Kidney capillary endothelial cell (primary cell): Measurements from ENCODE around the gene MLF2.
"Not testable (repeated sequence)": the region's sequence is repeated elsewhere in the genome, so short reads cannot be mapped to it uniquely, and the experiment has no call there.

Source experiments
- DNase-seq: peaks from one replicate; pipeline ENCODE4 v3.0.0-alpha.2; 2018; ENCODE audit warnings: low spot score

Gene MLF2

DNA sequence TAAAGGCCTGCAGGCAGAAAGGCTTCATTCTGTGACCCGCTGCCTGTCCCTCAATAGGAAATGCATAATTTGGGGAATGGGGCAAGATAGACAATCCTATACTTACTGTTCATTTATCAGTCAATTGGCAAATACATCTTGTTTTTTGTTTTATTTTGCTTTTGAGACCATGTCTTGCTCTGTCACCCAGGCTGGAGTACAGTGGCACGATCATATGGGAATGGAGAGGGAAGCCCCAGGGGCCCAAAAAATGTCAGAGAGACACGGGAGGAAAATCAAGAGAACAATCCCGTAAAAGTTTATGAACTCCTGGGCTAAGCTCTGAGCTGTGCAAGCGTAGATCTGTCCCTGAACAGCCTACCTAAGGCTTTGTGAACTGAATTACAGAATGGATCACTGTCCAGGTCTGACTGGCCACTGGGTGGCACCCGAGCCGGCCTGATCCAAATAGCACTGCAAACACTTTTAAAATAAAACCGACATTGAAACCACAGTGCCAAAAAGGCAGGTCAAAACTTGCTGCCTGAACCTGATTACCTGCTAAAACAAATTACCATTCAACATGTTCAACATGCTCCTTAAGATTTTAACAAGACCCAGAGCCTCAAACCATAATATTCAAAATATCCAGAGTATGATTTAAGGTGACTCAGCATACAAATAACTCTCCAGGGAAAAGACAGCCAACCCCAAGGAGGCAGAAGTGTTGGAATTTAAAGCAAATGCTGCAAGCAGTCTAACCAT is 17.3 kb downstream of the MLF2 start:
- DNase-seq: peak; percentile 26

DNA sequence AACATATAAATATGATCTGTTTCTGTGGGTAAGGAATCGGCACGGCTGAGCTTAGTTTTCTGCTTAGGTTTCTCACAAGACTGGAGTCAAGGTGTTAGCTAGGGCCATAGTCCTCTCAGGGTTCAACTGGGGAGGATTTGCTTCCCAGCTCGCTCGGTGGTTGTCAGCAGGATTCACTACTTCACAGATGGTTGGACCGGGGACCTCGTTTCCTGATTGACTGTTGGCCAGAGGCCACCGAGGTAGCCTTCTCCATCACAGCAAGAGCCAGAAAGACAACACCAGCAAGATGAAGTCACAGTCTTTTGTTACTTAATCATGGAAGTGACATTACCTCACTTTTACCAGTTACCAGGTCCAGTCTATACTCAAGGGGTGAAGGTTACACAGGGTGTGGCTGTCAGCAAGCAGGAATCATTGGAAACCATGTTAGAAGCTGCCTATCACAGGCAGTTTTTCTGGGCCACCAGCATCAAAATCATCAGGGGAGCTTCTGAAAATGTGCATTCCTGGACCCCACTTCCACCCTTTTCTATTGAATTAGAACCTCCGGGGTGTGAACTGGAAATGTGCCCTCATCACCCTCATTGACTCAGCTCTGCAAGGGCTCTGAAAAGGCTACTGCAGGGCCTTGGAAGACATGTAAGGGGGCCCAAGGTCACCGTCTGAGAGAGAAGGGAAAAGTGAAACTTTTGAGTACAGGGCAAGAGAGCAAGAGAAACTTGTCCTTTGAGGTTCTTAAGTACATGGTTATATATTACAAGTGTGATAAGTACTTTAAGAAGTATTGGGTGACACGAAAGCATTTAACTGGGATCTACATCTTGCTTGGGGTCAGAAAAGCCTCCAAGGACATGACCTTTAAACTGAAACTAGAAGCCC is 18.2 kb downstream of the MLF2 start:
- no peak for DNase-seq

- no peak for DNase-seq
These were observed 22.8 kb downstream of the MLF2 start for GRCh38 chr12:6730169-6730568.

DNA sequence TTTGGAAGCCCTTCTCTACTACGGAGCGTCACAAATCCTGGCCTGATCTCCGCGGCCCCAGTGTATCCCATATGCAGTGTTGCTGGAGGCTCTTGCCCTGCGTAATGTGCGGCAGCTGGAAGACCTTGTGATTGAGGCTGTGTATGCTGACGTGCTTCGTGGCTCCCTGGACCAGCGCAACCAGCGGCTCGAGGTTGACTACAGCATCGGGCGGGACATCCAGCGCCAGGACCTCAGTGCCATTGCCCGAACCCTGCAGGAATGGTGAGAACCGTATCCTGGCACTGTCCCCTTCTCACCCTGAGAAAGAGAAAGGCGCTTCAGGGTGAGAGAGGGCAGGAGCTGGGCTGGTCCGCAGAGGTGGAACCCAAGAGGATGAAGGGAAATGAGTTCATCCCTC is 23.8 kb downstream of the MLF2 start:
- no peak for DNase-seq

DNA sequence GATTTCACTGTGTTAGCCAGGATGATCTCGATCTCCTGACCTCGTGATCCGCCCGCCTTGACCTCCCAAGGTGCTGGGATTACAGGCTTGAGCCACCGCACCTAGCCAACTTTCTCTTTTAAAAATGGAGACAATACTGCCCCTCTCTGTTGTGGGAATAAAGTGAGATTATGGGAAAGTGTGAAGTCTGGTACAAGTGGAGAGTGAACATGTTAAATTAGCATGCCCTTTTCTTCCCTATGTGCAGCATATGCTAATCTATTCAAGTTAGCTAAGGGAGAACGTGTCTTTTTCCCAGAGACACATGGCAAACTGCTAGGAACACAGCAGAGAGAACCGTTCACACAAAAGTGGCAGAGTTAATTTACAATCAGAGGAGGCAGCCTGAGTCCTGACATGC is 27.6 kb downstream of the MLF2 start:
- DNase-seq: no peak

DNA sequence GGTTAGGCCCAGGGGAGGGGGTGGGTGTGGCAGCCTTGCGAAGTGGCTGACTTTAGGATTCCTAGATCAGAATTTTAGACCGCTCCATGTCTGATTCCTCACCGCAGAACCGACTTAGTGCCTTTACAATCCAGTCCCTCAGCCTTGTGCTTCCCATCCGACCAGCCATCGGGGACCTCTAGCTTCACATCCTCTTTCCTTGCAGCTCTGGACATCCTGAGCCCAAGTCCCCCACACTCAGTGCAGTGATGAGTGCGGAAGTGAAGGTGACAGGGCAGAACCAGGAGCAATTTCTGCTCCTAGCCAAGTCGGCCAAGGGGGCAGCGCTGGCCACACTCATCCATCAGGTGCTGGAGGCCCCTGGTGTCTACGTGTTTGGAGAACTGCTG is 28.5 kb downstream of the MLF2 start:
- no peak for DNase-seq

GRCh38 chr12:6723607-6724408 is 29.1 kb downstream of the MLF2 start, which contains the start of gene COPS7A:
Gene COPS7A, plus strand, starts transcription at chr12:6724046. Its CDS starts 611 bp downstream, at chr12:6724657.
- DNase-seq: peak; percentile 97

DNA sequence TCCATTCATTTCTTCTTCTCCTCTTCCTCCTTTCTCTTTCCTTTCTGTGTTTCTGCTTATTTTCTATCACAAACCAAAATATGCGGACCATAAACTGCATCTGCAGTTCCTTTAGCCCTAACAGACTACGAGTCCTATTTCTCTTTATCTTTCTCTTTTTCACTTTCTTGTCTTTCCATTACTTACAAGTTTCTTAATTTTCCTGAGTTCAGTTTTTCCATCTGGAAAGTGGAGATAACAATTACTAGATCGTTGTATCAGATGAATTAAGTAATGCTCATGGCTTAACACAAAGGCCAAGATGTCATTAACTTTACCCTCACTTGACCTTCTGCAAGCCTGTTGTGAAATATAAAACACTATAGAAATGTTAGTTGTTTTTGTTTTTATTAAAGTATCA is 30.1 kb downstream of the MLF2 start:
- DNase-seq: no peak

DNA sequence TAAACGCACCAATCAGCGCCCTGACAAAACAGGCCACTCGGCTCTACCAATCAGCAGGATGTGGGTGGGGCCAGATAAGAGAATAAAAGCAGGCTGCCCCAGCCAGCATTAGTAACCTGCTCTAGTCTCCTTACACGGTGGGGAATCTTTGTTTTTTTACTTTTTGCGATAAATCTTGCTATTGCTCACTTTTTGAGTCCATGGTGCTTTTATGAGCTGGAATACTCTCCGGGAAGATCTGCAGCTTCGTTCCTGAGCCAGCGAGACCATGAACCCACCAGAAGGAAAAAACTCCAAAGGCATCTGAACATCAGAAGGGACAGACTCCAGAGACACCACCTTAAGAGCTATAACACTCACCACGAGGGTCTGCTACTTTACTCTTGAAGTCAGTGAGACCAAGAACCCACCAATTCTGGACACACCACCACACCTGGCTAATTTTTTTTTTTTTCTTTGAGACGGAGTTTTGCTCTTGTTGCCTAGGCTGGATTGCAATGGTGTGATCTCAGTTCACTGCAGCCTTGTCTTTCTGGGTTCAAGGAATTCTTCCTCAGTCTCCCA is 36.0 kb downstream of the MLF2 start:
- DNase-seq: no peak

- DNase-seq: not testable (repeated sequence)
These were observed 36.7 kb downstream of the MLF2 start for GRCh38 chr12:6716031-6716873.

- no peak for DNase-seq
These were observed 44.0 kb downstream of the MLF2 start for GRCh38 chr12:6708960-6709394.

GRCh38 chr12:6708351-6708750 is 44.6 kb downstream of the MLF2 start:
- not testable (repeated sequence) for DNase-seq

DNA sequence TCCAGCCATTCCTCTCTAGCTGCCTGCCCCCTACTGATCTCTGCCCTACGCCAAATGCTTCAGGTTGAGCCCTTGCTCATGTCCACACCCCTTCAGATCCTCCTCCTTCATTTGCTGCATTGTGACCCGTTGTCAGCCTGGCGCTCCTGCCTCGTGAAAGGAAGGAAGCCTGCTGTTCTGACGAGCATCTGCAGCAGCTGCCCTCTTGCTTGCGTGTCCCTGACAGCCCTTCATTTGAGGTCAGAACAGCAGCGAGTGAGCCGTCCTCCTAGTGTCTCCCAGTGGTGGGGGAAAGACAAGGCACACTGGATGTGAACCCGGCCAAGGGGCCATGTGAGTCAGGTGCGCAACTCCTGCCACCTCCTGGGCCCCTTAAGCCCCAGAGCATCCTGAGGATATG is 49.3 kb downstream of the MLF2 start:
- peak; percentile 69 for DNase-seq

DNA sequence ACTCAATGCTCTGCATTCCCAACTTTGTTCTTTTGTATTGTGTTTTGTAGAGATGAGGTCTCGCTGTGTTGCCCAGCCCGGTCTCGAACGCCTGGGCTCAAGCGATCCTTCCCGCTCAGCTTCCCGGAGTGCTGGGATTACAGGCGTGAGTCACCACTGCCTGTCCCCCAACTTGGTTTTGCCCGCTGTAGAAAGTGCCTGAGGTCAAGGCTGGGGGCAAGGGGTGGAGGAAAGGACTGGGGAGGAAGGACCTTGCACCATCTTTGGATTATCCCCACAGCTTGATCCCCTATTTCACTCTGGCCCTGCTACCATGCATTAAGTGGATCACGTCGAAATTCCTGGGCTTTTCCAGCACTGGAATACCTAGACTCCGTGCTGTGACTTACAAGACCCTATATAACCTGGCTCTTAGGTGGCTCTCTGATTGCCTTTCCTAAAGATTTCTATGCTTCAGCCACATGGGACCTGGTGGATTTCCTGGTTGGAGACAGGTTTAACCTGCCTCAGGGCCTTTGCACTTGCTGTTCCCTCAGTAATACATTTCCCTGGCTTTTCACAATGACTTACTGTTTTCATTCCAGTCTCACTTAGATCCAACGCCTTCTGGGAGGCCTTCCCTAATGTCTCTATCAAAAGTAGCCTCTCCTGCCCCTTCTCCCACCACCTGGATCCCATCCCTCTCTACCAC is 51.7 kb downstream of the MLF2 start:
- DNase-seq: no peak

- DNase-seq: no peak
These were observed 52.3 kb downstream of the MLF2 start, which contains the start of gene PIANP for GRCh38 chr12:6700646-6701051. Gene PIANP, minus strand, starts transcription at chr12:6700815. Its CDS starts 2,754 bp downstream, at chr12:6698061.

DNA sequence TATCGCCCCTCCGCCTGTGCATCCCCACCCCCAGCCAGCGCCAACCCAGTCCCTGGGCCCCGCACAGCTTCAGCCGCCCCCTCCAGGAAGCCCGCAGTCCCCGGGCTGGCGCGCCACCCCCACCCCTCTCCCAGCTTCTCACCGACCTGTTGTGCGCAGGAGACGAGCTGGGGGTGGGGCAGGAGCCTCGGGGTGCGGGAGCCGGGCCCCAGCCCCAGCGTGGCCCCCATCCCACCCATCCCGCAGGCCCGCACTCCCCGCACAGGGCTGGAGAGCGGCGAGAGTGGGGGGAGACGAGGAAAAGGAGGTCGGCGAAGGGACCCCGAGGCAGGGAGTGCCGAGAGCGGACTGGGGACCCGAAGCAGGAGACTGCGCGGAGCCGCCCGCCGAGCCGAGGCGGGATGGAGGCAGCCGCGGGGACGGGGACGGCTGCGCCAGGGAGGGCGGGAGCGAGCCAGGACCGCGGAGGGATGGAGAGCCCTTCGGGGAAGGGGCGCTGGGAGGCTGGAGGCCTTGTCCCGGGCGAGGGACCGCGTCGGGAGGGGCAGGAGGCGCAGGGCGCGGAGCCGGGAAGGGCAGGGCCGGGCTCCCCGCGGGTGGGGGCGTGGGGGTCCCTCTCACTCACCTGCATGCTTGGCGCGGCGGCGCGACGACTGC is 52.8 kb downstream of the MLF2 start:
- DNase-seq: no peak

- DNase-seq: no peak
These were observed 53.5 kb downstream of the MLF2 start for GRCh38 chr12:6699259-6699988.

- DNase-seq: no peak
These were observed 54.4 kb downstream of the MLF2 start for GRCh38 chr12:6698352-6699046.
